ENCODE data around the gene RO60. TPM values are rescaled to one million over a fixed set of nuclear protein-coding genes. Genes with fewer than 3 reads are reported as not detected.

Gene RO60
- total and polyA plus RNA-seq, 2 of the 13 experiments (the other 11 are each of a cell fraction or from before 2014, with no cell fraction given) = 20.3 to 53.7 TPM

Small RNA genes lying within 50 kb of the gene (small RNA-seq; reads per million reads assigned to genes)
- gene SCARNA18B (ENCODE audit: insufficient read depth in 2 of 3, insufficient read length in 3 of 3, low read depth in 2 of 3, low replicate concordance in 1 of 3) = 0 to 7.7 (median 0) reads per million in 3 experiments

Other genes with a start within 250 kb of the RO60 start
- 44.1 and 72.4 TPM in 2 replicates for gene UCHL5, start 252 bp upstream of the RO60 start, total RNA-seq (2016; rRNA removed; fragmentation: Illumina TruSeq; extraction: Trizol)
- 11.3 and 18.2 TPM in 2 replicates for gene UCHL5, start 252 bp upstream of the RO60 start, polyA plus RNA-seq (2011; rRNA removed)
- gene GLRX2, start 45.8 kb downstream of the RO60 start, total RNA-seq (2016; rRNA removed; fragmentation: Illumina TruSeq; extraction: Trizol) = 39.0 and 42.1 TPM in 2 replicates
- gene GLRX2, start 45.8 kb downstream of the RO60 start, polyA plus RNA-seq (2011; rRNA removed) = 11.8 and 11.9 TPM in 2 replicates
- gene CDC73, start 62.4 kb downstream of the RO60 start, total RNA-seq (2016; rRNA removed; fragmentation: Illumina TruSeq; extraction: Trizol) = 26.3 and 38.3 TPM in 2 replicates
- gene CDC73, start 62.4 kb downstream of the RO60 start, polyA plus RNA-seq (2011; rRNA removed) = 17.8 and 20.2 TPM in 2 replicates
- not detected in 2 replicates for gene B3GALT2, start 127.0 kb downstream of the RO60 start, total RNA-seq (2016; rRNA removed; fragmentation: Illumina TruSeq; extraction: Trizol)
- gene B3GALT2, start 127.0 kb downstream of the RO60 start, polyA plus RNA-seq (2011; rRNA removed) = not detected in 2 replicates

Measured in HepG2 (cell line).